H9 (cell line): ENCODE results near the gene RPA1. TPM values are rescaled to one million over a fixed set of nuclear protein-coding genes. Genes with fewer than 3 reads are reported as not detected.

ENCODE experiments used
- DNase-seq: peaks from one replicate; pipeline ENCODE4 v3.0.0-alpha.2; 2017
- H2AFZ ChIP-seq: one replicate; pipeline ENCODE4 v1.6.1; 2013; ENCODE audit warnings: mild to moderate bottlenecking, low read length, control low read depth, moderate library complexity
- H2AK5ac ChIP-seq: 2 replicates; pipeline ENCODE4 v1.6.1; 2013; ENCODE audit warnings: low read length, control low read depth, mixed read lengths; ENCODE audit not compliant: insufficient read length
- H2BK120ac ChIP-seq: one replicate; pipeline ENCODE4 v1.6.1; 2013; ENCODE audit warnings: low read depth, mild to moderate bottlenecking, low read length, control low read depth, inconsistent platforms; ENCODE audit not compliant: poor library complexity, severe bottlenecking
- H2BK12ac ChIP-seq: 2 replicates; pipeline ENCODE4 v1.6.1; 2013; ENCODE audit warnings: low read length, control low read depth, mixed read lengths, low read depth; ENCODE audit not compliant: insufficient read length
- H2BK15ac ChIP-seq: 2 replicates; pipeline ENCODE4 v1.6.1; 2013; ENCODE audit warnings: low read depth, low read length, control low read depth
- H2BK20ac ChIP-seq: one replicate; pipeline ENCODE4 v1.6.1; 2013; ENCODE audit warnings: low read depth, mild to moderate bottlenecking, low read length, control low read depth, inconsistent platforms; ENCODE audit not compliant: poor library complexity, severe bottlenecking
- H2BK5ac ChIP-seq: 2 replicates; pipeline ENCODE4 v1.6.1; 2013; ENCODE audit warnings: low read length, control low read depth, mixed read lengths; ENCODE audit not compliant: insufficient read length
- H3K14ac ChIP-seq: 2 replicates; pipeline ENCODE4 v1.6.1; 2013; ENCODE audit warnings: low read length, control low read depth; ENCODE audit not compliant: insufficient read depth
- H3K18ac ChIP-seq: 2 replicates; pipeline ENCODE4 v1.6.1; 2013; ENCODE audit warnings: low read depth, mild to moderate bottlenecking, mixed read lengths, low read length, control low read depth; ENCODE audit not compliant: insufficient read length
- H3K23ac ChIP-seq: 2 replicates; pipeline ENCODE4 v1.6.1; 2013; ENCODE audit warnings: low read length, control low read depth, mixed read lengths, low read depth; ENCODE audit not compliant: insufficient read length
- H3K23me2 ChIP-seq: 2 replicates; pipeline ENCODE4 v1.6.1; 2013; ENCODE audit warnings: low read depth, mild to moderate bottlenecking, mixed read lengths, low read length, control low read depth; ENCODE audit not compliant: insufficient read length, poor library complexity, severe bottlenecking
- H3K27ac ChIP-seq: 2 replicates; pipeline ENCODE4 v1.5.1; 2013; ENCODE audit warnings: low read length, control low read depth, mixed read lengths, low read depth; ENCODE audit not compliant: insufficient read length
- H3K27me3 ChIP-seq: 2 replicates; pipeline ENCODE4 v1.6.1; 2013; ENCODE audit warnings: low read length, control low read depth, inconsistent platforms; ENCODE audit not compliant: insufficient read depth
- H3K4ac ChIP-seq: 2 replicates; pipeline ENCODE4 v1.6.1; 2013; ENCODE audit warnings: low read depth, mild to moderate bottlenecking, control low read depth, inconsistent platforms, low read length, moderate library complexity
- H3K4me1 ChIP-seq: 2 replicates; pipeline ENCODE4 v1.6.1; 2013; ENCODE audit warnings: low read length, control low read depth, inconsistent platforms; ENCODE audit not compliant: insufficient read depth
- H3K4me2 ChIP-seq: 2 replicates; pipeline ENCODE4 v1.6.1; 2013; ENCODE audit warnings: low read length, control low read depth, mixed read lengths; ENCODE audit not compliant: insufficient read length, insufficient read depth
- H3K56ac ChIP-seq: 2 replicates; pipeline ENCODE4 v1.6.1; 2013; ENCODE audit warnings: low read depth, mild to moderate bottlenecking, mixed read lengths, low read length, control low read depth; ENCODE audit not compliant: insufficient read length
- H3K79me1 ChIP-seq: 2 replicates; pipeline ENCODE4 v1.6.1; 2013; ENCODE audit warnings: low read depth, mild to moderate bottlenecking, moderate library complexity, low read length, control low read depth, inconsistent platforms; ENCODE audit not compliant: insufficient read depth, poor library complexity, severe bottlenecking
- H3K79me2 ChIP-seq: 2 replicates; pipeline ENCODE4 v1.6.1; 2013; ENCODE audit warnings: low read length, control low read depth, inconsistent platforms; ENCODE audit not compliant: insufficient read depth
- H3K9ac ChIP-seq: 2 replicates; pipeline ENCODE4 v1.6.1; 2013; ENCODE audit warnings: low read length, control low read depth, mixed read lengths; ENCODE audit not compliant: insufficient read length; ENCODE audit errors: extremely low read depth
- H3K9me3 ChIP-seq: one replicate; pipeline ENCODE4 v1.6.1; 2013; ENCODE audit warnings: low read depth, low read length, inconsistent platforms; ENCODE audit not compliant: control insufficient read depth
- H3T11ph ChIP-seq: one replicate; pipeline ENCODE4 v1.6.1; 2013; ENCODE audit warnings: mild to moderate bottlenecking, low read length, control low read depth, inconsistent platforms
- H4K20me1 ChIP-seq: one replicate; pipeline ENCODE4 v1.6.1; 2013; ENCODE audit not compliant: control insufficient read depth, insufficient read length, insufficient read depth
- H4K5ac ChIP-seq: 2 replicates; pipeline ENCODE4 v1.6.1; 2013; ENCODE audit warnings: low read depth, mild to moderate bottlenecking, mixed read lengths, low read length, control low read depth; ENCODE audit not compliant: insufficient read length
- H4K8ac ChIP-seq: replicated peaks from 2 replicates; pipeline ENCODE4 v1.6.1; 2013; ENCODE audit warnings: low read length, control low read depth, mixed read lengths, low read depth; ENCODE audit not compliant: insufficient read length
- H4K91ac ChIP-seq: 2 replicates; pipeline ENCODE4 v1.6.1; 2013; ENCODE audit warnings: low read depth, mild to moderate bottlenecking, moderate library complexity, mixed read lengths, low read length, control low read depth; ENCODE audit not compliant: insufficient read length
- H3K27ac Mint-ChIP-seq, 3 experiments: 2 replicates in 2 of 3; 3 replicates in 1 of 3; pipeline ENCODE4 v1.8.0; 2020 to 2021; ENCODE audit warnings: mixed read lengths in 3 of 3, mild to moderate bottlenecking in 1 of 3, moderate library complexity in 1 of 3
- H3K27me3 Mint-ChIP-seq: 2 replicates; pipeline ENCODE4 v1.8.0; 2021; ENCODE audit warnings: low read depth, mild to moderate bottlenecking, moderate library complexity, mixed read lengths
- H3K36me3 Mint-ChIP-seq, 3 experiments: 2 replicates in 2 of 3; 3 replicates in 1 of 3; pipeline ENCODE4 v1.8.0; 2020 to 2021; ENCODE audit warnings: low read depth in 3 of 3, mixed read lengths in 3 of 3; ENCODE audit not compliant: insufficient read depth in 1 of 3
- H3K4me1 Mint-ChIP-seq, 2 experiments: 2 replicates each; pipeline ENCODE4 v1.8.0; 2020; ENCODE audit warnings: mixed read lengths in 2 of 2
- H3K4me3 Mint-ChIP-seq, 2 experiments: 2 replicates in 1 of 2; 3 replicates in 1 of 2; pipeline ENCODE4 v1.8.0; 2020 to 2021; ENCODE audit warnings: mild to moderate bottlenecking in 2 of 2, mixed read lengths in 2 of 2, moderate library complexity in 1 of 2
- H3K9me3 Mint-ChIP-seq, 2 experiments: 2 replicates in 1 of 2; 3 replicates in 1 of 2; pipeline ENCODE4 v1.8.0; 2020; ENCODE audit warnings: mild to moderate bottlenecking in 2 of 2, mixed read lengths in 2 of 2, moderate library complexity in 1 of 2
- WGBS: extraction: QIAGEN DNeasy Blood & Tissue Kit; methylation state at CpG from one replicate; pipeline ENCODE4 v1.1.7; 2013; ENCODE audit warnings: missing lambda C conversion rate, low lambda C conversion rate, mixed read lengths; ENCODE audit not compliant: insufficient read length; ENCODE audit errors: extremely low coverage; 5-methylcytosine and 5-hydroxymethylcytosine counted together
- total RNA-seq: library from RNA; stranded (reverse); gene quantifications from 2 replicates; pipeline ENCODE4 v1.2.1, GENCODE V29; 2021
- TF ChIP-seq, protein P1 (sequence below): fragments of 200-600 bp; sonication (generic); conservative IDR thresholded peaks from 3 replicates; pipeline ENCODE4 v1.8.0; 2021; ENCODE audit warnings: antibody characterized with exemption, mild to moderate bottlenecking

The RPA1 gene
- total RNA-seq, 1 experiment from 2014 or later, result 215 TPM

DNA sequence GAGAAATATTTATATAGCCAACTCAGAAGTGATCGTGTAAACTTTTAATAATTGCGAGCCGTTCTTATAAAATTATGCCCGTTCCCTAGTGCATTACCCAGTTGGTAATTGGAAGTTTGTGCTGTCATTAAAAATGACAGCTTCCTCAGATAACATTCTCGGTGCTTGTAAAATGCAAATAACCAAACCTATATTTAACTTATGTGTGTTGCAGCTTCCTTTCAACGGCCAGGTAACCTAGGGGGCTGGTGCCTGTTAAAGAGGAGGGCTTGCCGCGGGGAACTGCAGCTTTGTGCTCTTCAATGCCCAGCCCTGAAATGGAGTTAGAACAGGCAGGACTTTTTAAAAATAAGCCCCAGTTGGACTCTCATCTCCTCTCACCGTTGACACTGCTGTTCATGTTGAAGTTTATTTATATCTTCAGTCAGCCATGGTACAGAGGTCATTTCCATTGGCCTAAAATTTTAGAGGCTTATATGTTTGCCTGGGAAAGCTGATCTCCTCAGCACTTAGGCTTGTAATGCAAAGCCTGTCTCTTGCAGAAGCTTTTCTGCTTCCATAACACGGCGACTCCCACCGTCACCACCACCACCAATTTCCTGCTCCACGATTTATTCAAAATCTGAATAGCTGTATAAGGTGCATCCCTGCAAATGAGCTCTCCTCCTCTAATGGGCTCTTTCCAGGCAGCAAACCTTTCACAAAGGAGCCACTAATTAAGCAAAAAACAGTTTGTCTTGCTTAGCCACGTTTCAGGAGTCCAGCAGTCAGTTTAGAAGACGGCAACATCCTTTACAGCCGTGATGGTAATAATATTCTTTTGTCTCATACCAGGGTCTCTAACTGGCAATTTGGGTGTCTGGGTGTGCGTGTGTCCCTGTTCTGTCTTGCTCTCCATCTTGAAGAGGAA, 74.7 kb downstream of the RPA1 start:
- Histone ChIP-seq H4K8ac (no peak overlapping the region), H3K79me1 (no peaks in the 10 kb centered on the region), H3K4me1 (no peaks in the 10 kb centered on the region), H2AFZ (no peak overlapping the region), H2BK20ac (no peak overlapping the region), H3K23ac (no peak overlapping the region), H2BK5ac (no peak overlapping the region), H3K18ac (no peak overlapping the region), H3K4ac (no peak overlapping the region), H3K9me3 (no peaks in the 10 kb centered on the region), H3K14ac (no peak overlapping the region), H3K27ac (no peak overlapping the region), H3K4me2 (no peak overlapping the region), H4K91ac (no peak overlapping the region), H2BK15ac (no peak overlapping the region), H2BK120ac (no peak overlapping the region), H2BK12ac (no peak overlapping the region), H3K79me2 (no peaks in the 10 kb centered on the region), H4K5ac (no peak overlapping the region), H3T11ph (no peak overlapping the region), H3K56ac (no peak overlapping the region), H4K20me1 (no peaks in the 10 kb centered on the region), H3K27me3 (peaks cover 45% of the 10 kb centered on the region; the same call in 1 of the 2 replicates), H3K9ac (no peak overlapping the region), H3K23me2 (peaks cover 4% of the 10 kb centered on the region), H2AK5ac (no peak overlapping the region)
- peaks cover 11 to 32% of the 10 kb centered on the region in 2 experiments for H3K4me1 Mint-ChIP-seq
- H3K27me3 Mint-ChIP-seq, result peaks cover 75% of the 10 kb centered on the region
- H3K9me3 Mint-ChIP-seq, result peaks cover 0 to 3% of the 10 kb centered on the region in 2 experiments; a peak in 1 of 5 replicates
- no peak overlapping the region for H3K27ac Mint-ChIP-seq
- H3K4me3 Mint-ChIP-seq, result no peak overlapping the region; a peak in 1 of 5 replicates
- TF ChIP-seq, protein P1, sequence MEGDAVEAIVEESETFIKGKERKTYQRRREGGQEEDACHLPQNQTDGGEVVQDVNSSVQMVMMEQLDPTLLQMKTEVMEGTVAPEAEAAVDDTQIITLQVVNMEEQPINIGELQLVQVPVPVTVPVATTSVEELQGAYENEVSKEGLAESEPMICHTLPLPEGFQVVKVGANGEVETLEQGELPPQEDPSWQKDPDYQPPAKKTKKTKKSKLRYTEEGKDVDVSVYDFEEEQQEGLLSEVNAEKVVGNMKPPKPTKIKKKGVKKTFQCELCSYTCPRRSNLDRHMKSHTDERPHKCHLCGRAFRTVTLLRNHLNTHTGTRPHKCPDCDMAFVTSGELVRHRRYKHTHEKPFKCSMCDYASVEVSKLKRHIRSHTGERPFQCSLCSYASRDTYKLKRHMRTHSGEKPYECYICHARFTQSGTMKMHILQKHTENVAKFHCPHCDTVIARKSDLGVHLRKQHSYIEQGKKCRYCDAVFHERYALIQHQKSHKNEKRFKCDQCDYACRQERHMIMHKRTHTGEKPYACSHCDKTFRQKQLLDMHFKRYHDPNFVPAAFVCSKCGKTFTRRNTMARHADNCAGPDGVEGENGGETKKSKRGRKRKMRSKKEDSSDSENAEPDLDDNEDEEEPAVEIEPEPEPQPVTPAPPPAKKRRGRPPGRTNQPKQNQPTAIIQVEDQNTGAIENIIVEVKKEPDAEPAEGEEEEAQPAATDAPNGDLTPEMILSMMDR, result no peak
- no peak for DNase-seq
- WGBS, result no CpG with 5 or more reads among the region's 17 CpGs
- peaks cover 0 to 2% (median 0%) of the 10 kb centered on the region in 3 experiments; a peak in 1 of 7 replicates for H3K36me3 Mint-ChIP-seq
